GM12865 (cell line): ENCODE measurements around the gene C5orf46.

ENCODE experiments used
- DNase-seq: peaks from one replicate; pipeline ENCODE4 v3.0.0; 2010; ENCODE audit warnings: low read depth
- H3K4me3 ChIP-seq: 2 replicates; pipeline ENCODE4 v1.5.1; 2011; ENCODE audit warnings: mild to moderate bottlenecking, low read depth, low read length, control low read depth
- TF ChIP-seq, protein P1 (sequence below): IDR thresholded peaks from 2 replicates; pipeline ENCODE4 v1.5.1; 2011; ENCODE audit warnings: low read length, control low read depth, low read depth, inconsistent platforms; ENCODE audit not compliant: insufficient read depth; ENCODE audit errors: missing control alignments

Gene C5orf46

DNA sequence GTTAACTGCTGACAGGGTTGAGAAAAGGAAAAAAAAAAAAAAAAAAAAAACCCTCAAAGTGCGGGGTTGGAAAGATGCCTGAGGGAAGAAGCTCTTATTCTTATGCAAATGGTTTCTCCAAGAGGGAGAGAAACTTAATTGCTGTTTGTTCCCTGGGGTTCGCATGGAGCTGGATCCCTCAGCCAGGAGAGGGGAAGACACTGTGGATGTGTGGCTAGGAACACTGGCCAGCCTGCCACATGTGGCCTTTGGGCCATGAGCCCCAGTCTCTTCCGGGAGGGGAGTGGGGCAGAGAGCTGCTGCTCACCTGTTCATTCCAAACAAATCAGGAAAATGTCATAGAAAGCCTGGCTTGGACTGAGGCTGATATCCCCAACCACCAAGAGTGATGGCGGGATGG is 37.2 kb downstream of the C5orf46 start:
- no peak overlapping the region for H3K4me3 ChIP-seq
- TF ChIP-seq, protein P1, sequence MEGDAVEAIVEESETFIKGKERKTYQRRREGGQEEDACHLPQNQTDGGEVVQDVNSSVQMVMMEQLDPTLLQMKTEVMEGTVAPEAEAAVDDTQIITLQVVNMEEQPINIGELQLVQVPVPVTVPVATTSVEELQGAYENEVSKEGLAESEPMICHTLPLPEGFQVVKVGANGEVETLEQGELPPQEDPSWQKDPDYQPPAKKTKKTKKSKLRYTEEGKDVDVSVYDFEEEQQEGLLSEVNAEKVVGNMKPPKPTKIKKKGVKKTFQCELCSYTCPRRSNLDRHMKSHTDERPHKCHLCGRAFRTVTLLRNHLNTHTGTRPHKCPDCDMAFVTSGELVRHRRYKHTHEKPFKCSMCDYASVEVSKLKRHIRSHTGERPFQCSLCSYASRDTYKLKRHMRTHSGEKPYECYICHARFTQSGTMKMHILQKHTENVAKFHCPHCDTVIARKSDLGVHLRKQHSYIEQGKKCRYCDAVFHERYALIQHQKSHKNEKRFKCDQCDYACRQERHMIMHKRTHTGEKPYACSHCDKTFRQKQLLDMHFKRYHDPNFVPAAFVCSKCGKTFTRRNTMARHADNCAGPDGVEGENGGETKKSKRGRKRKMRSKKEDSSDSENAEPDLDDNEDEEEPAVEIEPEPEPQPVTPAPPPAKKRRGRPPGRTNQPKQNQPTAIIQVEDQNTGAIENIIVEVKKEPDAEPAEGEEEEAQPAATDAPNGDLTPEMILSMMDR = no peak

GRCh38 chr5:147863454-147864158 is 42.7 kb downstream of the C5orf46 start:
- TF ChIP-seq, protein P1 = no peak
- DNase-seq = no peak
- H3K4me3 ChIP-seq = no peak overlapping the region

More for the DNA sequence above, 37.2 kb downstream of the C5orf46 start:
- DNase-seq = no peak

GRCh38 chr5:147860641-147861025 is 45.7 kb downstream of the C5orf46 start:
- no peak for DNase-seq
- TF ChIP-seq, protein P1 = no peak
- no peak overlapping the region for H3K4me3 ChIP-seq

DNA sequence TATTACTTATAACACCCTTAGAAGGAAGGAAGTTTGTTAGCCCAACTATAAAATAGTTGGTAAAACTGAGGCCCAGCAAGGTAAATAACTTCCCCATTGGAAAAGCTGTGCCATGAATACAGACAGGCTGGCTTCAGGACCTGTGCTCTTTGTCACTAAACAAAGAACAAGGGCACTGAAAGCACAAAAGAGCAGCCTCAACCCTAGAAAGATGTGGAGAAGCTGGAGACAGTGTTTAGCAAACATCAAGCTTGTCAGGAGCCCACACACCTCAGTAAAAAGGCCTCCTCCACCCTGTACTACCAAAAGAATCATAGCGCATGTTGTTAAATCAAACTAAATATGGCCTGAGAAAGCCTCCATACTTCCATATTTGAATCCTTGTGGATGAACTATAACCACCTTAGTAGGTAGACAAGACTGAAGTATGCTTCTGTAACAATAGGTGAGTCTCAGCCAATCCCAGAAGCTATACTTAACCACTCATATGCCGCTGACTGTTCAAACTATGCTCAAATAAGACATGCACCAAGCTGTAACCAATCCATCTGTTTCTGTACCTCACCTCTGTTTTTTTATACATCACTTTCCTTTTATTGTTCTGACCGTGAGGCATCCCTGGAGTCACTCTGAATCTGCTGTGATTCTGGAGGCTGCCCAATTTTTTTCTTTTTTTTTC is 46.2 kb downstream of the C5orf46 start:
- DNase-seq = no peak
- no peak overlapping the region for H3K4me3 ChIP-seq
- TF ChIP-seq, protein P1 = no peak

GRCh38 chr5:147858565-147858964 is 47.8 kb downstream of the C5orf46 start:
- TF ChIP-seq, protein P1 = no peak
- H3K4me3 ChIP-seq = no peak overlapping the region
- no peak for DNase-seq

DNA sequence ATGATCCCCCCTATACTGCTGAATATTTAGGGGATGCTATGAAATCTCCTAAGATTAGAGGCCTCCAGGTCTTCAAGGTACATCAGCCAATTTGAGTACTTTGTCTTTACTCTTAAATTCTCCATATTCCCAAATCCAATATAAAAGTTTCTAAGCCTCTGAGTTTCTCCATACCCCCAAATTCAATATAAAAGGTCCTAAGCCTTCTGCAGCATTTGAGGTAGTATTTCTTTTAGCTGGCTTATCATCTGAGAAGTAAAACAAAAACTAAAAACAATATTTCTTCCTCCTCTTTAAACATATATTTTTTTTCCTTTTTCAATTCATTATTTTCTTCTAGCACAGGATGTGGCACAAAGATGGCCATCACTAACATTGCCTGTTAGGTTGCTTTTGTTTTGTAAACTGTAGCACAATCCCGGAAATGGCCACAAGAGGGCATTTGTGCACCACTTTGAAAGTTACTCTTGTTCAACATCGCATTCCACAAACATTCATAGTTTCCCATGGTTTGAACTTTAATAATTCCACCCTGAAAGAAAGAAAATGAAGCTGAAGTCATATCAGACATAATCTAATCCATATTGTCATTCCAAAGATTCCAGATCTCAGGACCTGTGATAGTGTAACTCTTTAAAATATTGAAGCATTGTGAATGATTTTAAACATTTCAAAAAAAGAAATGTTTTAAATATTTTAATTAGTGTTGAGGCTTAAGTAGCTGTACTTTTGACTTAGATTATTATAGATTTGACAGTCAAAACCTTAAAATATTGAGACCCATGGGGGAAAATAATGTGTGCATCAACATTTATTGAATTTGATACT is 48.8 kb downstream of the C5orf46 start:
- DNase-seq = peak; percentile 61
- no peak overlapping the region for H3K4me3 ChIP-seq
- TF ChIP-seq, protein P1 = peak; percentile 81
